NCI-H774 (cell line): ENCODE measurements around the gene TMEM135.
"Not testable (repeated sequence)": the region's sequence is repeated elsewhere in the genome, so short reads cannot be mapped to it uniquely, and the experiment has no call there.

ENCODE experiments used
- DNase-seq: peaks from one replicate; lab custom pipeline; 2025; lab: John Stamatoyannopoulos, UW

TMEM135 gene

DNA sequence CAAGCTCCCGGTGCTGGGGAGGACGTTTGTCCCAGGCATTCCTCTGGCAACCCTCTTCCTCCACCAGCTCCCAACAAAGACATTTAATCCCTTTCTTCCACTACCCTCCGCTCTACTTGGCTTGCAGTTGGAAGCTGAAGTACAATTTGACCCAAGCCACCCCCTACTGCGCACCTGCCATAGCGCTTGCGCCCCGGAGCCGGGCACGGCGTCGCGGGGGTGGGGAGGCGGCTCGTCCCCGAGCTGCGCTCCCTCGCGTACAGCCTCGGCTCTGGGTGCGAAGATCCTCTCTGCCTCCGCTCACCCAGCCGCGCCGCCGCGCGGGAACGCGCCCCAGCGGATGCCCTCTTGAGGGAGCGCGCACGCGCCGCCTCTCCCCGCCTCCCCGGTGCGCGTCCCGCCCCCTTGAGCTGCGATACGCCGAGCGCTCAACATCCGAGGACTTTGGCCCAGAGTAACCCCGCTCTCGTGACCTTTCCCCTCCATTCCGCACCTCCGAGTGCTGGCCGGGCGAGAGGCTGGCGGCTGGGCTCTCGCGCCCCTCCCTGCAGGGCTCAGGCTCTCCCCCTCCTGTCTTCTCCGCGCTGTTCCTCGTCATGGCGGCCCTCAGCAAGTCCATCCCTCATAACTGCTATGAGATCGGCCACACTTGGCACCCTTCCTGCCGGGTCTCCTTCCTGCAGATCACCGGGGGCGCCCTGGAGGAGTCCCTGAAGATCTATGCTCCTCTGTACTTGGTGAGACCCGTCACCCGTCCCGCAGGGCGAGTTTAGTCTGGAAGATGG lies at the start of gene TMEM135:
Gene TMEM135, plus strand, starts transcription at position 485 of the 785 bp plus-strand sequence. Its CDS starts 112 bp downstream, at position 597.
- peak; percentile 98 for DNase-seq

DNA sequence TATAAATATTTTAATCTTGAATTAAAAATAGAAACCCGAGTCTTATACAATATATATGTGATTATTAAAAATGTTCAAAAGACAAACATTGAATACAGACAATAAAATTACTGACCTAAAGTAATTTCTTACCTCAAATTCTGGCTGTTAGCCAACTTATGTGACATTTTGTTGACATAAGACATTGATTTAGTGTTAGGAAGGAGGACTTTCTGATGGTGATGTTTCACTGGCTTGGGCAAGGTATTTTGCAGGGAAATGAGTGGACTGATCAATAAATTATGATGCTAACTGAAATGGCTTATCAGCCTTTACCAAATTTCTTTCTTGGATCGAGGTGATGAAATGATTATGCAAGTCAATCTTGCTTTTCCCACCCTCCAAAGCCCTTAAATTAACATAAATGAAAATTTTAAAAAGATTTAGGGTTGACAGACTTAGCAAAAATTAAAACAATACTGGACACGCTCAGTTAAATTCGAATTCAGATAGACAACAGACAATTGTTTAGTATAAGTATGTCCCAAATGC lies 49.3 kb upstream of the TMEM135 start:
- no peak for DNase-seq

GRCh38 chr11:86990031-86990430 lies 47.7 kb upstream of the TMEM135 start:
- no peak for DNase-seq

DNA sequence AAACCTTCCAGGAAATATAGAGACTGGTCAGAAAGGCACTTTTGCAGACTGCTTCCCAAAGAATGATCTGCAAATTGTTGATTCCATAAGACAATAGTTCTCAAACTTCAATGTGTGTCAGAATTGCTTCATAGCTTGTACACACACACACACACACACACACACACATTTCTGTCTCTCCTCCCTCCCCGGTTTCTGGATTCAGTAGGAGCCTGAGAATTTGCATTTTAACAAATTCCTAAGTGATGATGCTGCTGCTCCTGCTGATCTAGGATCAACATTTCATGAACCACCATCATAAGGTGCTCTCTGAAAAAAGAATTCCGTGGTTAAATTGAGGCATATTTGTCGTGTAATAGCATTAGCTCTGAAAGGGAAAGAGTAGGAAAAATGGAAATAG lies 47.2 kb upstream of the TMEM135 start:
- DNase-seq = no peak

DNA sequence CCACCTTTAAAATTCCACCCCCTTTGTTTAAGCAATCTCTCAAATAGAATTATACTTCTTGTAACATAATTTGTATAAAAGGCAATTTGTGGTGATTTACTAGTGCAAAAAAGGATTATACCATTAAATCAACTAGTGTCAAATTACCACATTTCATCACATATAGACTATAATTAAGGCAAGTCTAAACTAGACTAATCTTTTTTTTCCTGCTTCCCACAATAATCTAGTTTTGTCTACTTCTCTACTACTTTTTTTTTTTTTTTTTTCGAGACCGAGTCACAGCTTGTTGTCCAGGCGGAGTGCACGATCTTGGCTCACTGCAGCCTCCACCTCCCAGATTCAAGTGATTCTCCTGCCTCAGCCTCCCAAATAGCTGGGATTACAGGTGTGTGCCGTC lies 46.4 kb upstream of the TMEM135 start:
- DNase-seq = no peak

DNA sequence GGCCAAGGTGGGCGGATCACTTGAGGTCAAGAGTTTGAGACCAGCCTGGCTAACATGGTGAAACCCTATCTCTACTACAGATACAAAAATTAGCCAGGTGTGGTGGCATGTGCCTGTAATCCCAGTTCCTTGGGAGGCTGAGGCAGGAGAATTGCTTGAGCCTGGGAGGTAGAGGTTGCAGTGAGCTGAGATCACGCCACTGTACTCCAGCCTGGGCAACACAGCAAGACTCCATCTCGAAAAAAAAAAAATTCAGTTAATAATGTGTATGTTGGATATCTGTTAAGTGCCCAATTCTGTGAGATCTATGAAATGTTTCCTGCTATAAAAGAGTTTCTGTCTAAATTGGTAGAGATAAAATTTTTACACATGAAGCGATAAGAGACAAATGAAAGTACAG lies 45.4 kb upstream of the TMEM135 start:
- DNase-seq = not testable (repeated sequence)

DNA sequence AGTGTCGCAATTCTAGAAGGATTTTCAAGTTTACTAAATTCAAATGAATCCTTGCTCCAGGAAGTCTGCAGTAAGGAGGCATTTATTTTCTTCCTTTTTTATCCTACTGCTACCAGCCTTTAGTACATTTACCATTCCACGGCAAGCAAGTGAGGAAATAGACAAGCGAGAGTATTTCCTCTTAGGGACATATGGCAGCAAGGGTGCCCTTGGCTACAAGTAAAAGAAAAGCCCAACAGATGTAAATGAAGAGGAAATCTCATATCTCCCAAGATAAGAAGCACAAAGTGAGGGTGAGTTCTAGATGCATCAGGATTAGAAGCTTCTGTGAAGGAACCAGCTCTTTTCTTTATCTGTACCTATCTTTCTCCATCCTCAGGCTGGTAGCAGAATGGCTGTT lies 44.7 kb upstream of the TMEM135 start:
- no peak for DNase-seq

GRCh38 chr11:86996953-86997570 lies 40.7 kb upstream of the TMEM135 start:
- no peak for DNase-seq

DNA sequence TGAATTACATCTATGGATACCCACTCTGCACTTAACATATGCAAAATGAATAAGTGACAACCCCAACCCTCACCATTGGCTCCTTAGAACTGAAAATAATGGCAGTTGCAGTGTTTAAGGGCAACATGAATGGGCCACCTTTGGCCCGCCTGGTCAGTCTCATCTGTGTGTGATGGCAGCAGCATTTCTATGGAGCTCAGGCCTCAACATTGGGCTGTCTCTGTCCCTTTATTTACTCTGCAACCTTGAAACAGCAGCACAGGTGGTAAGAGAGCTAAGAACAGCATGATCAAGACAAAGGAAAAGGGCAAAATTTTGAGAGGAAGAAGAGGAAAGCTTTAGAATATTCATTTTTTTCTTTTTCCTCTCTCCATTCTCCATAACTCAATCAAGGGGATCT lies 38.3 kb upstream of the TMEM135 start:
- no peak for DNase-seq

GRCh38 chr11:86999859-87000753 lies 37.6 kb upstream of the TMEM135 start:
- no peak for DNase-seq

GRCh38 chr11:87002918-87003317 lies 34.8 kb upstream of the TMEM135 start:
- no peak for DNase-seq

DNA sequence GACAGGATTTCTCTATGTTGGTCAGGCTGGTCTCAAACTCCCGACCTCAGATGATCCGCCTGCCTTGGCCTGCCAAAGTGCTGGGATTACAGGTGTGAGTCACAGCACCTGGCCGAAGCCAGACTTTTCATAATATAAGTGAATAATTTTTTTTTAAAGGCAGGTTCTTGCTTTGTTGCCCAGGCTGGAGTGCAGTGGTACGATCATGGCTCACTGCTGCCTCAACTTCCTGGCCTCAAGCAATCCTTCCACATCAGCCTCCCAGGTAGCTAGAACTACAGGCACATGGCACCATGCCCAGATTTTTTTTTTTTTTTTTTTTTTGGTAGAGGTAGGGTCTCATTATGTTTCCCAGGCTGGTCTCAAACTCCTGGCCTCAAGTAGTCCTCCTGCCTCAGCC lies 33.5 kb upstream of the TMEM135 start:
- DNase-seq = not testable (repeated sequence)

DNA sequence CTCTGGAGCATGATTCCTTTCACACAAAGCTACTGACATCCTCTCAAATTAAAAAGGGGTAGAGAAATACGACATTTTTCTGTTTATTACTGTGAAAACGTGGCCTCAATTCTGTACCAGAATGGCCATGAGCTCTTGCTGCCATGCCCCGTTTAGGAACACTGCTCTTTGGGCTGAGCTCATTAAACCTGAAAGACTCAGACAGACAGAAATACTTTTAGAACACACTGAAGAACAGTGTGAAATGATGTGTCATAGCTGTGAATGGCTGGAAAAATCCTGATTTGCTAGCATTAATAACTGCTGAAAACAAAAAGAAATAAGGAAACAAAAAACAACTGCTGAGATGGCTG lies 32.2 kb upstream of the TMEM135 start:
- no peak for DNase-seq

DNA sequence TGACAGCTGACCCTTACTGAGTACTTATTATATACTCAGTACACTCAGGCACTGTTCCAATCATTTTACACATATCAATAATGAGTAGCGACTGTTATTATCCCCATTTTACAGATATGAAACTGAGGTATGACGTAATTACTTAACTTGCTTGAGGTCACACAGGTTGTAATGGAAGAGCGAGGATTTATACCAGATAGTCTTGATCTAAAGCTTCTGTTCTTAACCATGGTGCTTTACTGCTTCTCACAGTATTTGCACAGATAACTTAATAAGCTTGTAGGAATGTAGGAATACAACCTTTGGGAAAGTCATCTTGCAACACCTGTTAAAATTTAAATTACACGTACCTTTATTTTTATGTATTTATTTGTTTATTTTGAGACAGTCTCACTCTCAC lies 31.7 kb upstream of the TMEM135 start:
- no peak for DNase-seq

GRCh38 chr11:87007963-87008362 lies 29.8 kb upstream of the TMEM135 start:
- no peak for DNase-seq

GRCh38 chr11:87012089-87012488 lies 25.6 kb upstream of the TMEM135 start:
- DNase-seq = no peak

DNA sequence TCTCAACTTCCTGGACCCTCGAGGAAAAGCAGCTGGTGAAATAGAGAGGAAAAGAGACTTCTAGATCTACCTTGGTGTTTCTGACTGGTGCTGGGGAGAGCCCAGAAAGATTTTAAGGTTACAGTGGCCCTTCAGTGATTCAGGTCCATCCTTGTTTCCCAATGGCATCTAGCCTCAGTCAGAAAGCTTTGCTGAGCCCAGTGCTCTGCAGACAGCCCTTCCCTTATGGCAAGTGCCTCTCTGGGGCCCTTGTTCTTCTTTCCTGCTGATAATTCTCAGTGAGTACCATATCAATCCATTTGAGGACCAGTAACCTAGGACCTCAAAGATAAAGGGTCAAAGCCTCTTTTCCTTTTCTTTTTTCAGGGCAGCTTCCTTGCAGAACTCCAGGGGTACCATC lies 25.1 kb upstream of the TMEM135 start:
- no peak for DNase-seq

DNA sequence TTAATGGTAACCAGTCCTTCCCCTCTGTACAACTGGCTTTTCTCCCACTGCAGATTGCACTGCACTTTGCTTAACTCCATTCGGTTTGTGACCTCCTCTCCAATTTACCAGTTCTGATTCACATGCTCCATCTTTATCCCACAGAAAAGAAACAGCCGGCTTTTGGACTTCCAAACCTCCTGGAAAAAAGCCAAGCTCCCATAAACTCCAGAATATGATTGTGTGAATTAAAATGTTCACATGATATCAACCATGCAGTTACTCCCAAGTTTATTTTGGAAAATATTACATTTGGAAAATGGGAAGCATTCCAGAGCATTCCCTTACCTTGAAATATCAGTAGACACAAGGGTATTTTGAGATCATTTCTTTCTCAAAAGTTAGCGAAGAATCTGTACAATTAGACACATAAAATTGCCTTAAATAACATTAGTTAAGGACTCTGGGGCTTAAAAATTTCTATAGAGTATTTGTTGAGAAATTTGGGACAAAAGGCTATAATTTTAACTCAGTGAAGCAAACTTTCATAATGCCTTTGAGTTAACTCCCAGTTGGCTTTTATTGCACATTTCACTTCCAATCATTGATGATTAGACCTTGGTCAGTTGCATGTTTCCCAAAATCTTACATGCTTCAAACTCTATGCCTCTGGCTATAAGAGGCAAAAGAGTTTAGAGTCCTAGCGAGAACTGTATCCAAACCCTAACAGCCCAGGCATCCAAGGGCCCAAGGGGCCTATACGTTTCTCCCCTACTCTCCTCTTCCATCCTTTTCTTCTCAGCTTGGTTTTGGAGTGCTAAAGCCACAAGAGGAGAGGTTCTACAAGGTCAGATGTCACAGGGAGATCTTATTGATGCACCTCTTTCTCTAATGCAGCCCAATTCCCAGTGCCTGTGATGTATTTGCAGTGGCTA lies 23.6 kb upstream of the TMEM135 start:
- DNase-seq = no peak

- no peak for DNase-seq
These were observed 22.1 kb upstream of the TMEM135 start for GRCh38 chr11:87015645-87016044.

DNA sequence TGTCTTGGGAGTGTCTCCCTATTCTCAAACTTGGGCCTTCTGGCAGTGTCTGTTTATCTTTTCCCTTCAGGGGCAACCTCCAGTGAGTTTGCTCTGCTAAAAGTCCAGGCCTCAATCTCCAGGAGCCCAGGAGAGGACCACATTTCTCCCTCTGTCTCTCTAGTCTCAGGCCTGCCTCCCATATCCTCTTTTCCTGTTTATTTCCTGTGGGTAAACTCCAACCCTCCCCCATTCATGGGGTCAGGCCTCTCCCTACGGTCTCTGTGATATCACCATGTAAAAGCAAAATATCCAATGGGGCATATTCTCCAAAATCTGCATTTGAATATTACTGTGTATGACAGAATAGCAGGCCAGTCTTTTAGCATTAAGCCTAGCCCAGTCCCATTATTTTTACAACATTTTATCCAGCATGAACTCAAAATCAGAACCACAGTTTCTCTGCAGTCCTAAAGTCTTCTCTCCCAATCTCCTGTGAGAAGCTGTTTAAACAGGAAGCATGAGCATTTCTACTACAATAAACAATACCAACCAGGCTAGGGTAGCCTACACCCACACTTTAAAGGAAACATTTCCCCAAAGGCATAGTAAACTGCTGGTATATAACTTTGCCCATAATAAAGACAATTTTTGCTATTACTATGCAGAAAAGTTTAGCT lies 18.0 kb upstream of the TMEM135 start:
- DNase-seq = no peak

- DNase-seq = no peak
These were observed 17.4 kb upstream of the TMEM135 start for GRCh38 chr11:87020336-87020735.
